Chondrocyte (in vitro differentiated cells): ENCODE results near the gene SLC25A2. TPM values are rescaled to one million over a fixed set of nuclear protein-coding genes. Genes with fewer than 3 reads are reported as not detected.

Experiments
- DNase-seq: peaks from one replicate; pipeline ENCODE4 v3.0.0; 2021; ENCODE audit warnings: mixed read lengths, low spot score
- H3K27ac Mint-ChIP-seq: one replicate; pipeline ENCODE4 v1.8.0; 2021; ENCODE audit warnings: mild to moderate bottlenecking, moderate library complexity, mixed read lengths; ENCODE audit not compliant: unreplicated experiment
- H3K27me3 Mint-ChIP-seq: 2 replicates; pipeline ENCODE4 v1.8.0; 2021; ENCODE audit warnings: low read depth, mixed read lengths
- H3K36me3 Mint-ChIP-seq: 2 replicates; pipeline ENCODE4 v1.8.0; 2021; ENCODE audit warnings: low read depth, mixed read lengths
- H3K4me1 Mint-ChIP-seq: 2 replicates; pipeline ENCODE4 v1.8.0; 2021; ENCODE audit warnings: low read depth, mild to moderate bottlenecking, mixed read lengths
- H3K4me3 Mint-ChIP-seq: one replicate; pipeline ENCODE4 v1.8.0; 2021; ENCODE audit warnings: mild to moderate bottlenecking, moderate library complexity, mixed read lengths; ENCODE audit not compliant: unreplicated experiment
- H3K9me3 Mint-ChIP-seq: 2 replicates; pipeline ENCODE4 v1.8.0; 2021; ENCODE audit warnings: low read depth, mixed read lengths
- total RNA-seq: library from RNA; stranded (reverse); gene quantifications from 3 replicates; pipeline ENCODE4 v1.2.1, GENCODE V29; 2021
- TF ChIP-seq, protein P1 (sequence below): fragments of 200-600 bp; sonication (generic); IDR thresholded peaks from 2 replicates; pipeline ENCODE4 v1.5.0; 2021; ENCODE audit warnings: antibody characterized with exemption, mild to moderate bottlenecking, moderate library complexity

Gene SLC25A2
- total RNA-seq, 1 donor from 2014 or later: 0.15 TPM

DNA sequence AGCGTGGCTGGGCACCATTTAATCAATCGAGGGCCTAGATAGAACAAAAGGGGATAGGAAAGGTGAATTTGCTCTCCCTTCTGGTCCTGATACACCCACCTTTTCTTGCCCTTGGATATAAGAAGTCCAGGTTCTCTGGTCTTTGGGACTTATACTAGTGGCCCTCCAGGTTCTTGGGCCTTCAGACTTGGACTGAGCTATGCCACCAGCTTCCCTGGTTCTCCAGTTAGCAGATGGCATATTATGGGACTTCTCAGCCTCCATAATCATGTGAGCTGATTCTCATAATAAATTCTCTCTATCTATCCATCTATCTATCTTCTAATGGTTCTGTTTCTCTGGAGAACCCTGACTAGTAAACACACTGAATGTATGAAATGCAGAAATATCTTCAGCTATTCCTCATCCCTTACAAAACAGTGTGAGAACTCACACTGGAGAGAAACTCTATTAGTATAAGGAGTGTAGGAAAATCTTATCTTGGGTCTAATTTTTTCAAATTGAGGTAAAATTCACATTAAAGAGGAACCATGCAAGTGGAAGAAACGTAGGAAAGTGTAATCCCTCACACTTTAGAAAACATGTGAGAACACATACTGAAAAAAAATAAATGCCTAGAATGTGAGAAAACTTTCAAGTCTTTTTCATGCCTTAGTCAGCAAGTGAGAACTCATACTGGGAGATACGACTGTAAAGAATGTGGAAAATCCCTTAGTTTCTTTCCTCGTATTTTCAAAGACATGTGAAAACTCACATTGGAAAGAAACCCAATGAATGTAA lies 43.2 kb downstream of the SLC25A2 start:
- Mint-ChIP-seq H3K27ac (no peak overlapping the region), H3K4me3 (no peak overlapping the region), H3K4me1 (no peaks in the 10 kb centered on the region), H3K36me3 (peaks cover 69% of the 10 kb centered on the region), H3K9me3 (peaks cover 76% of the 10 kb centered on the region), H3K27me3 (no peaks in the 10 kb centered on the region)
- DNase-seq: no peak
- TF ChIP-seq, protein P1, sequence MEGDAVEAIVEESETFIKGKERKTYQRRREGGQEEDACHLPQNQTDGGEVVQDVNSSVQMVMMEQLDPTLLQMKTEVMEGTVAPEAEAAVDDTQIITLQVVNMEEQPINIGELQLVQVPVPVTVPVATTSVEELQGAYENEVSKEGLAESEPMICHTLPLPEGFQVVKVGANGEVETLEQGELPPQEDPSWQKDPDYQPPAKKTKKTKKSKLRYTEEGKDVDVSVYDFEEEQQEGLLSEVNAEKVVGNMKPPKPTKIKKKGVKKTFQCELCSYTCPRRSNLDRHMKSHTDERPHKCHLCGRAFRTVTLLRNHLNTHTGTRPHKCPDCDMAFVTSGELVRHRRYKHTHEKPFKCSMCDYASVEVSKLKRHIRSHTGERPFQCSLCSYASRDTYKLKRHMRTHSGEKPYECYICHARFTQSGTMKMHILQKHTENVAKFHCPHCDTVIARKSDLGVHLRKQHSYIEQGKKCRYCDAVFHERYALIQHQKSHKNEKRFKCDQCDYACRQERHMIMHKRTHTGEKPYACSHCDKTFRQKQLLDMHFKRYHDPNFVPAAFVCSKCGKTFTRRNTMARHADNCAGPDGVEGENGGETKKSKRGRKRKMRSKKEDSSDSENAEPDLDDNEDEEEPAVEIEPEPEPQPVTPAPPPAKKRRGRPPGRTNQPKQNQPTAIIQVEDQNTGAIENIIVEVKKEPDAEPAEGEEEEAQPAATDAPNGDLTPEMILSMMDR: no peak

DNA sequence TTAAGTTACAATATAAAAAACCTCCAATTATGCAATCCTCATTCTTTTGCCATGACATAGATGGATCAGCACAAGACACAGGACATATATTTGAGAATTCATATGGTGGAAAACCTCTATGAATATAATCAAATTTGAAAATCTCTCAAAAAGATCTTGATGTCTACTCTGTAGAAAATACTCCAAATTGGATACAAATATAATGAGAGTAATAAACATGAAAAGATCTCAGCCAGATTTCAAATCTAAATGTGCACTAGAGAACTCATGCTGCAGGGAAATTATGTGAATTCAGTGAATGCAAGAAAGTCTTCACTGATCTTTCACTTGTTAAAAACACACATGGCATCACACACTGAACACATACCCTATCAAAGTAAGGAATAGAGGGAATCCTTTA lies 44.9 kb downstream of the SLC25A2 start:
- Mint-ChIP-seq H3K27me3 (no peaks in the 10 kb centered on the region), H3K9me3 (peaks cover 80% of the 10 kb centered on the region), H3K27ac (no peak overlapping the region), H3K4me1 (no peaks in the 10 kb centered on the region), H3K4me3 (no peak overlapping the region), H3K36me3 (peaks cover 73% of the 10 kb centered on the region)
- TF ChIP-seq, protein P1: no peak
- DNase-seq: no peak

DNA sequence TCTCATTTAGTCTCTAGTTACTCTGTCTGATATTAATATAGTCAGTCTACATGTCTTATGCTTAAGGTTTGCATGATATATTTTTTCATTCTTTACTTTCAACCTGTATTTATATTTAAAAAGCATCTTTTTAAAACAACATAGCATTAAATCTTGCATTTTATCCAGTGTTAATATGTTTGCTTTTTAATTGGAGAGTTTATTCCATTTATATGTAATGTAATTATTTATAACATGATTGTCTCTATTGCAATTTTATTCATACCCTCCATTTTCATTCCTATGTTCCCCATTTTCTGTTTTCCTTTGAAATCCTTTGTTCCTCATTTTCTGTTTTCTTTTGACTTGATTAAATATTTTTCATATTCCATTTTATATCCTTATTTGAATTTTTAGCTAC lies 45.4 kb downstream of the SLC25A2 start:
- H3K9me3 Mint-ChIP-seq: peaks cover 82% of the 10 kb centered on the region
- no peaks in the 10 kb centered on the region for H3K4me1 Mint-ChIP-seq
- H3K27ac Mint-ChIP-seq: no peak overlapping the region

More for the DNA sequence above, 45.4 kb downstream of the SLC25A2 start:
- TF ChIP-seq, protein P1: no peak
- H3K27me3 Mint-ChIP-seq: no peaks in the 10 kb centered on the region
- H3K36me3 Mint-ChIP-seq: peaks cover 70% of the 10 kb centered on the region
- H3K4me3 Mint-ChIP-seq: no peak overlapping the region
- no peak for DNase-seq

Other genes with a start within 250 kb of the SLC25A2 start
- 60.5 to 90.1 TPM (median 64.5 TPM) in 3 replicates for gene PCDHB2, start 209.4 kb downstream of the SLC25A2 start, total RNA-seq
- gene PCDHB3, start 203.6 kb downstream of the SLC25A2 start, total RNA-seq: 5.6 to 12.1 TPM (median 5.6 TPM) in 3 replicates
- gene PCDHB4, start 182.2 kb downstream of the SLC25A2 start, total RNA-seq: 2.0 to 5.4 TPM (median 2.0 TPM) in 3 replicates
- 6.6 to 11.4 TPM (median 10.2 TPM) in 3 replicates for gene PCDHB5, start 168.8 kb downstream of the SLC25A2 start, total RNA-seq
- gene PCDHB6, start 154.0 kb downstream of the SLC25A2 start, total RNA-seq: 1.2 to 3.1 TPM (median 1.2 TPM) in 3 replicates
- 1.1 to 2.5 TPM (median 1.2 TPM) in 3 replicates for gene PCDHB7, start 131.4 kb downstream of the SLC25A2 start, total RNA-seq
- 1.1 to 3.1 TPM (median 1.7 TPM) in 3 replicates for gene PCDHB8, start 126.3 kb downstream of the SLC25A2 start, total RNA-seq
- 4.3 to 6.1 TPM (median 5.9 TPM) in 3 replicates for gene PCDHB16, start 121.7 kb downstream of the SLC25A2 start, total RNA-seq
- gene PCDHB9, start 116.9 kb downstream of the SLC25A2 start, total RNA-seq: 3.1 to 4.8 TPM (median 3.7 TPM) in 3 replicates
- 3.8 to 5.3 TPM (median 4.3 TPM) in 3 replicates for gene PCDHB10, start 111.7 kb downstream of the SLC25A2 start, total RNA-seq
- gene PCDHB11, start 104.4 kb downstream of the SLC25A2 start, total RNA-seq: 0.90 to 2.4 TPM (median 1.3 TPM) in 3 replicates
- gene PCDHB12, start 95.3 kb downstream of the SLC25A2 start, total RNA-seq: 1.5 to 2.4 TPM (median 1.7 TPM) in 3 replicates
- gene PCDHB13, start 90.1 kb downstream of the SLC25A2 start, total RNA-seq: 2.4 to 2.9 TPM (median 2.9 TPM) in 3 replicates
- 2.7 to 4.9 TPM (median 4.0 TPM) in 3 replicates for gene PCDHB14, start 80.7 kb downstream of the SLC25A2 start, total RNA-seq
- 1.7 to 4.3 TPM (median 1.9 TPM) in 3 replicates for gene PCDHB15, start 58.7 kb downstream of the SLC25A2 start, total RNA-seq
- gene TAF7, start 16.7 kb upstream of the SLC25A2 start, total RNA-seq: 66.4 to 73.3 TPM (median 69.7 TPM) in 3 replicates
- gene PCDHGA1, start 26.5 kb upstream of the SLC25A2 start, total RNA-seq: 0.10 to 0.23 TPM (median 0.15 TPM) in 3 replicates
- gene PCDHGA2, start 34.7 kb upstream of the SLC25A2 start, total RNA-seq: 0.19 to 0.30 TPM (median 0.23 TPM) in 3 replicates
- gene PCDHGA3, start 39.8 kb upstream of the SLC25A2 start, total RNA-seq: 0.12 to 0.51 TPM (median 0.28 TPM) in 3 replicates
- 2.4 to 2.7 TPM (median 2.7 TPM) in 3 replicates for gene PCDHGB1, start 46.0 kb upstream of the SLC25A2 start, total RNA-seq
- 0.72 to 1.4 TPM (median 0.94 TPM) in 3 replicates for gene PCDHGA4, start 51.0 kb upstream of the SLC25A2 start, total RNA-seq
- 0.95 to 1.8 TPM (median 1.0 TPM) in 3 replicates for gene PCDHGB2, start 55.9 kb upstream of the SLC25A2 start, total RNA-seq
- 0.15 to 0.48 TPM (median 0.27 TPM) in 3 replicates for gene PCDHGA5, start 60.1 kb upstream of the SLC25A2 start, total RNA-seq
- gene PCDHGB3, start 66.2 kb upstream of the SLC25A2 start, total RNA-seq: 0.21 to 0.36 TPM (median 0.30 TPM) in 3 replicates
- gene PCDHGA6, start 69.8 kb upstream of the SLC25A2 start, total RNA-seq: 0.38 to 0.65 TPM (median 0.45 TPM) in 3 replicates
- 0.17 to 0.31 TPM (median 0.28 TPM) in 3 replicates for gene PCDHGA7, start 78.7 kb upstream of the SLC25A2 start, total RNA-seq
- 12.6 to 14.2 TPM (median 14.2 TPM) in 3 replicates for gene PCDHGB4, start 83.6 kb upstream of the SLC25A2 start, total RNA-seq
- gene PCDHGA8, start 88.6 kb upstream of the SLC25A2 start, total RNA-seq: 0.47 to 0.59 TPM (median 0.51 TPM) in 3 replicates
- 1.0 to 1.6 TPM (median 1.1 TPM) in 3 replicates for gene PCDHGB5, start 93.9 kb upstream of the SLC25A2 start, total RNA-seq
- gene PCDHGA9, start 98.7 kb upstream of the SLC25A2 start, total RNA-seq: 0.97 to 3.6 TPM (median 1.4 TPM) in 3 replicates
- gene PCDHGB6, start 104.0 kb upstream of the SLC25A2 start, total RNA-seq: 52.4 to 64.2 TPM (median 56.8 TPM) in 3 replicates
- gene PCDHGA10, start 108.9 kb upstream of the SLC25A2 start, total RNA-seq: 14.9 to 17.4 TPM (median 15.8 TPM) in 3 replicates
- 3.5 to 5.4 TPM (median 4.3 TPM) in 3 replicates for gene PCDHGB7, start 113.6 kb upstream of the SLC25A2 start, total RNA-seq
- 1.3 to 2.4 TPM (median 1.4 TPM) in 3 replicates for gene PCDHGA11, start 117.0 kb upstream of the SLC25A2 start, total RNA-seq
- 0.64 to 2.2 TPM (median 0.75 TPM) in 3 replicates for gene PCDHGA12, start 126.5 kb upstream of the SLC25A2 start, total RNA-seq
- gene PCDHGC3, start 171.9 kb upstream of the SLC25A2 start, total RNA-seq: 68.9 to 91.8 TPM (median 90.8 TPM) in 3 replicates
- gene PCDHGC4, start 181.0 kb upstream of the SLC25A2 start, total RNA-seq: 0.72 to 1.8 TPM (median 1.1 TPM) in 3 replicates
- 1.7 to 3.6 TPM (median 2.0 TPM) in 3 replicates for gene PCDHGC5, start 185.0 kb upstream of the SLC25A2 start, total RNA-seq